Inferior parietal cortex (tissue), 1 donor: Measurements from ENCODE around the gene CFAP119.

Experiments used
- DNase-seq: peaks from one replicate; pipeline ENCODE4 v3.0.0-alpha.2; 2016; ENCODE audit errors: extremely low spot score

CFAP119 gene

GRCh38 chr16:30762991-30763725 is 1.3 kb upstream of the CFAP119 start:
- DNase-seq: no peak

GRCh38 chr16:30761427-30761927 is 385 bp downstream of the CFAP119 start:
- no peak for DNase-seq

GRCh38 chr16:30760577-30761426 is 1.1 kb downstream of the CFAP119 start:
- DNase-seq: no peak

GRCh38 chr16:30760001-30760559 is 1.8 kb downstream of the CFAP119 start:
- no peak for DNase-seq

- DNase-seq: no peak
These were observed 2.8 kb downstream of the CFAP119 start for GRCh38 chr16:30758988-30759491.

GRCh38 chr16:30757316-30757715 is 4.5 kb downstream of the CFAP119 start:
- DNase-seq: no peak

- DNase-seq: no peak
These were observed 5.1 kb downstream of the CFAP119 start for GRCh38 chr16:30756781-30757100.

- no peak for DNase-seq
These were observed 5.7 kb downstream of the CFAP119 start for GRCh38 chr16:30755955-30756780.

- DNase-seq: no peak
These were observed 8.3 kb downstream of the CFAP119 start for GRCh38 chr16:30753596-30753995.

GRCh38 chr16:30750876-30751465 is 10.9 kb downstream of the CFAP119 start:
- DNase-seq: no peak

GRCh38 chr16:30750201-30750600 is 11.7 kb downstream of the CFAP119 start:
- no peak for DNase-seq

- no peak for DNase-seq
These were observed 13.0 kb downstream of the CFAP119 start for GRCh38 chr16:30748634-30749445.

GRCh38 chr16:30747799-30748633 is 13.8 kb downstream of the CFAP119 start, which contains the start of gene PHKG2:
PHKG2 (plus strand) TSS chr16:30748425; CDS start chr16:30748821, 396 bp downstream.
- peak; percentile 99 for DNase-seq

- DNase-seq: no peak
These were observed 14.5 kb downstream of the CFAP119 start for GRCh38 chr16:30747331-30747730.

GRCh38 chr16:30746638-30747175 is 15.2 kb downstream of the CFAP119 start:
- DNase-seq: no peak

GRCh38 chr16:30745082-30745481 is 16.8 kb downstream of the CFAP119 start:
- DNase-seq: no peak

GRCh38 chr16:30744183-30744582 is 17.7 kb downstream of the CFAP119 start:
- DNase-seq: no peak

GRCh38 chr16:30743716-30744115 is 18.1 kb downstream of the CFAP119 start:
- no peak for DNase-seq

- no peak for DNase-seq
These were observed 20.4 kb downstream of the CFAP119 start for GRCh38 chr16:30741461-30741914.
